GM19238 (cell line): ENCODE data around the gene ACVR2B.

Experiments used
- DNase-seq: peaks from one replicate; pipeline ENCODE4 v3.0.0; 2011; ENCODE audit warnings: low spot score; ENCODE audit not compliant: insufficient read length

Gene ACVR2B

DNA sequence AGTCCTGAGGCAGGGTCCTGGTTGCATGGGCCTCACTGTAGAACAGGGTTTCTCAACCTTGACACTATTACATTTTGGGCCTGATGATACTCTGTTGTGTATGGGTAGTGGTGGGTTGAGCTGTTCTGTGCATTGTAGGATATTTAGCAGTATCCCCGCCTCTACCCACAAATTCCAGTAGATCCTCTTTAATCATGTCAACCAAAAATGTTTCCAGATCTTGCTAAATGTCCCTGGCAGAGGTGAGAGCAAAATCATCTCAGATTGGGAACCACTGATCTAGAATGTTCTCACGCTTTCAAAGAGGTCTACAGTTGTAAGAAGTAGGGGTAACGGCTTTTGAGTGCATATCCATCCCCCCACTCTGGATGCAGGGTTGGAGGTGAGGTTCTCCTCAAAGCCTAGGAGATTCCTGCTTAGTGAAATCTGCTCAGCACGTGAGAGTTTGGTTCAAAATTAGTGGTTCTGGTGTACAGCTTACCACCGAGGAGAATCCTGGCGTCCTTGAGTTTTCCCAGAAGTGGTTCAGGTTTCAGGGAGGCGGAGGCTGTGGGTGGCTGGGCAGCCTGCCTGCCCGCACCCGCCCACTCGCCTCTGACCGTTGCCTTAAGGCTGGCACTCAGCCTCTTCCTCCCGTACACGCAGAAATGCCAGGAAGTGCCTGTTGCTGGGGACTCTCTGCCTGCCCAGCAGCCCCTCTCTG, 5.3 kb downstream of the ACVR2B start:
- DNase-seq = no peak

DNA sequence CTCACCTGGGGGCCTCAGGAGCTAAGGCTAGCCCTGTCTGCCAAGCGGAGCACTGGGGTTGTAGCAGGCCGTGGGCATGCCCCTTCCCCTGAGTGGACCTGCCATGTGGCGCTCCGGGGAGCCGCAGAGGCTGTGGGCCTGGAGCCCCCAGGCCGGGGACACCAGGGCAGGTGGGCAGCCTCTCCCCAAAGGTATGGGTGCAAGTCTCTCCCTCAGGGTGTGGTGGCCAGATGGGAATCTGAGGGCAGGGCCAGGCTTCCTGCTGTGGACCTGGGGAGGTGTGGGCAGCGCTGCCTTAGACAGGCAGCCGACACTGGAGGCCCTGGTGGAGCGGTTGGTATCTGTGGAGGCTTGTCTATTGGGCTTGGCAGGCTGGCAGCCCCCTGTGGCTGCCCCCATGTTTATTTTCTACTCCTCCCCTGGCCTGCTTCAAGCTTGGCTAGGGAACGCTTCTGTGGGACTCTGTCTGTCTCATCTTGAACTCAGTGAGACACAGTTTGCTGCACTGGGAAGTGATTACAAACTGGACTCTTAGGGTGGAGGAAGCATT, 5.9 kb downstream of the ACVR2B start:
- no peak for DNase-seq

DNA sequence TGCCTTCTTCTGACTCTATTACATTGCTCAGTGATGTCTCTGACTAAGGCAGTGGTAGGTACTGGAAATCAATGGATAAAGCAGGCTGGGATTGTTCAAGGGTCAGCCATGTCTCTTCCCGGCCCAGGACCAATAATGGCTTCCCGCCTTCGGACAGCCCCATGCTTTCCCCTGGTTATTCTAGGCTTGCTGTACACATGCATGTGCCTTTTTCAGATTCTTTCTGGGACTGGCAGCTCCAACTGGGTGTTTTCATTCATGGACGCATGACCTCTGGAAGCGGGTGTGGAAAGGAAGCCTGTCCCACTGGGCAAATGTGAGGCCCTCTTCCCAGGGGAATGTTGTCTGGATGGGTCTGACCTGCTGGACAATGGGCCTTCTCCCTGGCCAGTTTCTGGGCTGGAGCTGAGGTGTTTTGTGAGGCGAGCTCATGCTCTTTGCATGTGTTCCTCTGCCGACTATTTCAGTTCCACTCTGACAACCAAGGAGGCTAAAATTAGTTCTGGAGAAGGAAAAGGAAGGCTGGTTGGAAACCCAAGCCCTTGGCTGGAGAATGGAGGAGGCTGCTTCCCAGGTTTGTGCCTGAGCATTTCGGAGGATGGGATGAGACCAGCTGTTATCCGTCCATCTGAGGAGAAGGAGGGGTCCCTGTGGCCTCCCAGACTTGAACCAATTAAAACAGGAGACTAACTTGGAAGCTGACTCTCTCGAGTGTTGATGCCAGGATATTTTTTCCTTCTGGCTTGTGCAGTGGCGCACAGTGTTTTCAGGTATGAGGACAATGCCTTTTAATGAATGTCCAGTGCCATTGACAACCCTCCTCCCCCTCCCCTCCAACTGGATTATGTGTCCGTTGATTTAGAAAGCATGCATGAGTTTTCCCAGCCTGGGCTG, 6.9 kb downstream of the ACVR2B start:
- DNase-seq = no peak

DNA sequence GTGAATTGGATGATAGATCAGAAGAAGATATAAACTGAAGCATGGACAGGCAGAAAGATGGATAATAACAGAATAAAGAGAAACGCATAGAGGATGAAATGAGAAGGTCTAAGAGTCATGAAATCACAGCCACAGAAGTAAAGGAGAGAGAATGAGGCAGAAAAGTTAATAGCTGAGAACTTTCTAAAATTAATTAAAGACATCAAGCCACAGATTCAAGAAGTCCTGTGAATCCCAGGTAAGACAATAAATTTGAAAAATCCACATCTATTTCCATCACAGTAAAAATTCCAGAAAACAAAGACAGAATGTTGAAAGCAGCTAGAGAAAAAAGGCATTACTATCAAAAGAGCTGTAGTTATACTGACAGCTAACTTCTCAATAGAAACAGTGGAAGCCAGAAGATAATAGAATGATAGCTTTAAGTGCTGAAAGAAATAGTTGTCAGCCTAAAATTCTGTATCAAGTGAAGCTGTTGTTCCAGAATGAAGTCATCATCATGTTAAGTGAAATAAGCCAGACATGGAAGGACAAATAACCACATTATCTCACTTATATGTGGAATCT, 12.0 kb downstream of the ACVR2B start:
- DNase-seq = no peak

DNA sequence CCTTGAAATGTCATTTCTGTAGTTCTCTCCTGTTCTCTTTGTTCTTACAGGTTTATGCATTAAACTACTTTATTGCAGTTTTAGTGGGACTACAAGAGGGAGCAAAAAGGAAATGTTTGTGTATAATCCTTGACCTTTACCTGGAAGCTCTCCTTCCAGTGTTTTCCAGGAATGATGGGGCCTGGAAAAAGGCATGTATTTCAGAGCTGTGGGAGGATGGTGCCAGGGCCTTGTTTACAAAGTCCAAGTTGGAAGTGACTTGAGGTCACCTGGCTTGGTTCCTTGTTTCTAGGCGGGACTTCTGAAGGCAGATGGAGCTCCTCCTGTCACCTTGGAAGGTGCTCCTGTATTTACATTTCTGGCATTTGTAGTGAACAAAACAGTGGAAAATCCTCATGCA, 15.1 kb downstream of the ACVR2B start:
- no peak for DNase-seq

DNA sequence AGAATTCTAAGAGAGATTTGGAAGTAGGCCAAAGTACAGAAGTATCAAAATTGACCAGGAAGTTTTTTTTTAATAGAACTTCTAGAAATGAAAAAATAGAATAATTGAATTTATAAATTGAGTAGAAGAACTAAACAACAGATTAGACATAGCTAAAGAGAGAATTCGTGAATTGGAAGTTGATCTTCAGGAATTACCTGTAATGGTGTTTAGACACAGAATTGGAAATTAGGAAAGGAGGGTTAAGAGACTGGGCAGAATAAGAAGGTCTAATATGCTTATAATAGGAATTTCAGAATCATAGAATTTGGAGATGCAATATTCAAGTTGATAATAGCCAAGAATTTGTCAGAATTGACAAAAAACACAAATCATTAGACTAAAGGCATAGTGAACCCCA, 16.2 kb downstream of the ACVR2B start:
- DNase-seq = no peak

DNA sequence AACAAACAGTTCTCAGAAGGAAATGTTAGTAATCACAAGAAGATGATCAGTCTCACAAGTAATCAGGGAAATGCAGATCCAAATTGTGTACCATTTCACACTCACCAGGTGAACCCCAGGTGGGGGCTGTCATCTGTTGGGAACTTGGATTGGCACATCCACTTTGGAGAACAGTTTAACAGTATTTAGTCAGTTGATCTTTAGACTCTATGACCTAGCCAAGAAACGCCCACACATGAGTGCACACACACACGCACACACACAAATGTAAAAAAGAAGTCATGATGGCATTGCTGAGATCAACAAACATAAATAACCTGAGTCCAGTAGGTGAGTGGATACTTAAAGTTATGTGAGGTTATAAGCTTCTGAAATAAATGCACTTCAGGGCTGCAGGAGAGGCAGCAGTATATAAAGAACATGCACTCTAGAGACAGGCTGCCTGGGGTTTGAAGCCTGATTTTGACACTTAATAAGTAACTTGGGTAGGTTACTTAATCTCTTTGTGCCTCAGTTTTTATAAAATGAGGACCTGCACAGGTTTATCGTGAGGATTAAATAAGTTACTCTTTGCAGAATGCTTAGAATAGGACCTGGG, 17.7 kb downstream of the ACVR2B start:
- DNase-seq = no peak

DNA sequence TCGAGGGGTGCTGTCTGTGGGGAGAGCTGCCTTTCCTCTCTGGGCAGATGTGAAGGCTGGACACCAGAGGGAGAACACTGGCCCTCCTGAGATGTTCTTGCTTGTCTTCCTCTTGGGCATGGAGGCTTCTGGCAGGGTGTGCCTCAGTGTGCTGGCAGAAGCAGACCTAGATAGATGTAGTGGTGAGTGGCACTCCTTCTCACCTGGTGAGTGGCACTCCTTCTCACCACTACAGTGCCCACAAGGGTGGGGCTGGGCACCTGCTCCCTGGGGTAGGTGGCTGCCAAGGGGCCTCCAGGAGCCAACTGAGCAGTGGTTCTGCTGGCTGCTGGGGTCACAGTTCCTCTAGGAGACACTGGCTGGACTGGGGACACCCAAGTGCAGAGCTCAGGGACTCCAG, 18.7 kb downstream of the ACVR2B start:
- no peak for DNase-seq

DNA sequence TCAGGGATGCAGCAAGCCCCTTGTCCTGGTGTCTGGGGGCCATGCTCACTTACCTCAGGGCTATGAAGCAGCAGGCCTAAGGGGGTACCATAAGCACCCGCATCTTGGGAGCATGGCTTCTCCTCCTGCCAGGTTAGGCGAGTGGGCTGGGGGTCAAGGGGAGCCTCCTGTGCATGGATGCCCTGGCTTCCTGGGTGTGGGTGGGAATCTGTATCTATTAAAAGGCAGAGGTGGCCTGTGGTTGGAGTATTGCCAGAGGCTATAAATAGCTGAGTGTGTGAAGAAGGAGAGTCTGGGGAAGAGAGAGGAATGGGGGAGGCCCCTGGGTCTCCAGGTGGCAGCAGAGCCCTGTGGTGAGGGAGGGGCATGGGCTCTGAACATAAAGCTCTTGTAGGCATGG, 19.5 kb downstream of the ACVR2B start:
- DNase-seq = no peak

DNA sequence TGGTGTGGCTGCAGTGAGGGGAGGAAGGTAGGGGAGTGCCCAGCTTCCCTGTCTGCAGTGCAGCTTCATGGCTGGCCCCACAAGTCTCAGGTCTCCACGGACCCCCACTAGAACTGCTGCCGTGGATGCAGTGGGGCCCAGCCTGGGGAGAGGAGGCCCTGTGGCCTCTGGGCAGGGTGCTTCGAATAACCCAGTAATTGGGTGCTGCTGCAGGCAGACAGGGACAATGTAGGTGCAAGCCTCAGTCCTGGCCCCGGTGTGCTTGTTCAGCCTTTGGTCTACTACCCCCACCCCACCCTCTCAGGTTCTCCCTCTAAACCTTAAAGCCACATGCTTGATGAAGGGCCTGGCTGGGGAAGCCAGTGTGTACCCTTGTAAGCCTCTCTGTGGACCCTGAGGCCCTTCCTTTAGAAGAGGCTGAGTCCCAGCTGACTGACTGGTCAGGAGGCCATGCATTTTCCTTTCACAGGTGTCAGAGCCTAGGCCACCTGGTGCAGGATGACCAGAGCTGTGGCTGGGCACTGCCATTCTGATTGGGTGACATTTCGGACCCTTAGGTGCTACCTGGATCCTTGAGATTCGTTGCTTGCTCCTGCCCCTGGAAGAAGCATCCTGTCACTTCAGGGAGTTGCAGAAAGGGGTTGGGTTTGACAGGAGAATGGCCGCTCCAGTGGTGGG, 21.4 kb downstream of the ACVR2B start:
- no peak for DNase-seq

DNA sequence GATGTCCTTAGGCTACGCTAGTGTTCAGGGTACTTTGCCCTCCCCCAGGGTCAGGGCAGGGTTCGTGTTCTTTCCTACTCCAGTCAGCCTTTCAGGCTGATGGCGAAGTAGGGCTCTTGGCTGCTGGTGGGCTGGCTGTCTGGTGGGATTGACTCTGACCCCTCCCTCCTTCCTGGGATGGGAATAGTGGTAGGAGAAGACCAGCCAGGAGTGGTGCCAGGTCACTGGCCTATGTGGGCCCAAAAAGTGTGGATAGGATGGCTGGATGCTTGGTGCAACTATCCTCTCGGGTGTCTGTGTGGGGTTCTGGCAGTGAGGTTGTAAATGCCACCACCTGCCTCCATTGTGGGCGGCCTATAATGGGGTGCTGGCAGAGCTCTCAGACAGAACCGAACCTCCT, 22.0 kb downstream of the ACVR2B start:
- DNase-seq = no peak

DNA sequence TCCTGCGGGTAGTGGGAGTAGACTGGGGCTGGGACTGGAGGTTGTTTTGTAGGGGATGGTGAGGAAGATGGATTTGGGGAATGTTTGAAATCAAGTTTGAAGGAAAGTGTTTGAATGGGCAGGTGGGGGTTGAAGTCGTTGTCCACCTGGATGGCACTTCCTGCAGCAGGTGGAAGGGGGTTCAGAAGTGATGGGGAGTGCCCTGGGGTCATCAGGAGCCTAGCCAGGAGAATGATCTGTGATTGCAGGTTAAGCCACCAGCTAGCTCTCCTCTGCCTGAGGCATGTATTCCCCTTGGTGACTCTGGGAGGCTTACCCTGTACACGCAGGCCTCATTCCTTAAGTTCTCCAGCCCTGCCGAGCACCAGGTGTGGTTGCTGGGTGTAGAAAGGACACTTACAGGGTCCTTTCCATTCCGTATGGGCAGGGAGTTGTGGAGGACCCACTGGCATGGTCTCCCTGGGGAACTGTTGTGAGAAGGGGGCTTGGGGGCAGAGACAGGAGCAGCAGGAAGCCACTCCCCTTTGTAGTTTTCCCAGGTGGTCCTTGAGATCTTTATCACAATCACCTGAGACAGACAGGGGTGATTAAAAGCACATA, 22.6 kb downstream of the ACVR2B start:
- no peak for DNase-seq

DNA sequence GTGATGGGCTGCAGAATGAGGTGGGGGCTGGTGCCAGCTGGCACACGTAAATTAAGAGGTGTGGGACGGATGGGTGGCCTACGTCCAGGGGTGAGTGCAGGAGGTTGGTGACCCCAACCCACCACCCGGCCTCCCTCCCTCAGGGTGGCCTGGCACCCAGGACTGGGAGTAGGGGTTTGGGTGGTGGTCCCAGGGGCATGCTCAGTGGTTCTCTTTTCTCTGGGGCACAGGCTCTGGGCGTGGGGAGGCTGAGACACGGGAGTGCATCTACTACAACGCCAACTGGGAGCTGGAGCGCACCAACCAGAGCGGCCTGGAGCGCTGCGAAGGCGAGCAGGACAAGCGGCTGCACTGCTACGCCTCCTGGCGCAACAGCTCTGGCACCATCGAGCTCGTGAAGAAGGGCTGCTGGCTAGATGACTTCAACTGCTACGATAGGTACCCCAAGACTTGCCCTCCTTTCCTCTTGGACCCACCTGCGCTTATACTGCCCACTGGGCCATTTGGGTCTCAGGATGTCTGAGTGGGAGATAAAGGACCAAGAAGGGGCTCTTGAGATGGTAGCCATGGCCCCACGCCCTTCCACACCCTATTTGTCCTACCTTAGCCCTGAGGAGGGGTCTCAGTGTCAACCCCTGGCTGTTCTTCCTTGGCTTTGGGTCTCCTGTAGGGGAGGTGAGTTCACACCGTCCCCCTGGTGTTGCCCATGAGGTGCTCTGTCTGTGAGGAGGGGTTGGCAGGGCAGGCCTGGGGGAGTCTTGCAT, 23.5 kb downstream of the ACVR2B start:
- no peak for DNase-seq

DNA sequence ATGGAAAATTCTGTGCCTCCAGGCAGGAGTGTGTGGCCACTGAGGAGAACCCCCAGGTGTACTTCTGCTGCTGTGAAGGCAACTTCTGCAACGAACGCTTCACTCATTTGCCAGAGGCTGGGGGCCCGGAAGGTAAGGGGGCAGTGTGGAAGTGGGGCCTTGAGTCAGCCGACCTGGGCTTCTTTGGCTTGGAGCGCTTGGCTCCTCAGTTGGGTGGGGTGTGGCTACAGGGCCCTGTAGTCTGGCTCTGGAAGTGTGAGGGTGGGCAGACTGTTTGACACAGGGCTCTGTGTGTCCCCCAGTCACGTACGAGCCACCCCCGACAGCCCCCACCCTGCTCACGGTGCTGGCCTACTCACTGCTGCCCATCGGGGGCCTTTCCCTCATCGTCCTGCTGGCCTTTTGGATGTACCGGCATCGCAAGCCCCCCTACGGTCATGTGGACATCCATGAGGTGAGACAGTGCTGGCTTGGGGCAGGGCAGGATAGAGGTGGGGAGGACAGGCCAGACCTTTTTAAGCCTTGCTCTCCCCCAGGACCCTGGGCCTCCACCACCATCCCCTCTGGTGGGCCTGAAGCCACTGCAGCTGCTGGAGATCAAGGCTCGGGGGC, 24.3 kb downstream of the ACVR2B start:
- DNase-seq = no peak

DNA sequence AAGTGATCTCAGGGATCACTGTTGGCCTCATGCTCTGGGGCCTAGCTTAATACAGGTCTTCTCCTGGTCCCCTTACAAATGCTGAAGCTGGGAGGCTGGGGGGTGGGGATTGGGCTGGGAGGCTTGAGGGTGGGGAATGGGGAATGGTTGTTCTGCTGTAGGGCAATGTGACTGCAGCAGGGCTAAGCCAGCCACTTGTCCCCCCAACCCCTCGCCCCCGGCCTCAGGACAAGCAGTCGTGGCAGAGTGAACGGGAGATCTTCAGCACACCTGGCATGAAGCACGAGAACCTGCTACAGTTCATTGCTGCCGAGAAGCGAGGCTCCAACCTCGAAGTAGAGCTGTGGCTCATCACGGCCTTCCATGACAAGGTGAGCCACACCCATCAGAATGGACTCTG, 25.2 kb downstream of the ACVR2B start:
- no peak for DNase-seq

DNA sequence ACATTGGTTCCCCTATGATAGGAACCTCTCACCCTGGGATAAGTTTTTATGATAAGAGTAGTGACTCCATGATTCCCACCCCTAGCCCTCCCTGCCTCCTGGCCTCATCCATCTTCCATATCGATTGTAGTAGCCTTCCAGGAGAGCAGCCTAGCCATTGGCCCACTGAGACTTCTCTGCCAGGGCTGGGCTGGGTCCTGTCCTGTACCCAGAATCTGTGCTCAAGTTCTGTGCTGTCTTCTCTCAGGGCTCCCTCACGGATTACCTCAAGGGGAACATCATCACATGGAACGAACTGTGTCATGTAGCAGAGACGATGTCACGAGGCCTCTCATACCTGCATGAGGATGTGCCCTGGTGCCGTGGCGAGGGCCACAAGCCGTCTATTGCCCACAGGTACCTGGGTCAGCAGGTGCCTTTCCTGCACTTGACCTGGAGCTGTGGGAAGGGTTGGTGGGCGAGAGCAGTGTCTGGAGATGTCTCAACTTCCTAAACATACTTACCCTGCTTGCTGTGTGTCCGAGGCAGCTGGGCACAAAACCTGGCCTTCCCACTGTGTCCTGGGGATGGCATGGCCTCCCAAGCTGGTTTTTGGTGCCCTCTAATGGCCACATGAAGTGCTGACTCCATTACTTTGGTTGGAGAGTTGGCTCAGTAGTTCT, 25.9 kb downstream of the ACVR2B start:
- peak; percentile 56 for DNase-seq

DNA sequence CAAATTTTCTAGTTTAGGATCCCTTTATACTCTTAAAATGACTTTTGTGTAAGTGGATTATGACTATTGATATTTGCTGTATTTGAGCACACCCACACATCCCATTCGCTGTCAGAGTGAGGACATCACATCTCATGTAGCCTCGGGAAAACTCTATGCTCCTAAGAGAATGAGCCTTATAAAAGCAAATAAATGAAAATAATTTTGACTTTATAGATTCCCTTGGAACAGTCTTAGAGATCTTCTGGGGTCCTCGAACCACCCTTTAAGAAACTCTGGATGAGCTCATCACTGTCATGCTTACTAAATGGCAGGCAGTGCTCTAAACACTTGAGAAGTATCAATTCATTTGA, 26.4 kb downstream of the ACVR2B start:
- DNase-seq = no peak

DNA sequence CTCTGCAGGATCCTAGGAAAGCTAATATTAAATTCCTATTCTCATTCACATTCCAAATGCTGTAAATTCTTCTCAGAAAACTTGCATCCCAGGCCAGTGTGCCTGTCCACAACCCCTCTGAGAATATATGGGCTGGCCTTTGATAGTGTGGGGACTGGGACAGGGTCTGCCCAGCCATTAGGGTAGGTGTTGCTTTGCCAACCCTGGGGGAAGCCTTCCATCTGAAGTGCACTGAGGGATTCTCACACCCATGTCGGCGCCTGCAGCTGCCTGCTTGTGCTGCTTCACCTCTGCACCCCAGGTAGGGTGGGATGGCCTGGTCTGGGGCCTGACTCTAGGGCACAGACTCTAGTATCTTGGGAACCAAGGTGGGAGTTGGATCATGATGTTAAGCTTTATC, 27.2 kb downstream of the ACVR2B start:
- no peak for DNase-seq

DNA sequence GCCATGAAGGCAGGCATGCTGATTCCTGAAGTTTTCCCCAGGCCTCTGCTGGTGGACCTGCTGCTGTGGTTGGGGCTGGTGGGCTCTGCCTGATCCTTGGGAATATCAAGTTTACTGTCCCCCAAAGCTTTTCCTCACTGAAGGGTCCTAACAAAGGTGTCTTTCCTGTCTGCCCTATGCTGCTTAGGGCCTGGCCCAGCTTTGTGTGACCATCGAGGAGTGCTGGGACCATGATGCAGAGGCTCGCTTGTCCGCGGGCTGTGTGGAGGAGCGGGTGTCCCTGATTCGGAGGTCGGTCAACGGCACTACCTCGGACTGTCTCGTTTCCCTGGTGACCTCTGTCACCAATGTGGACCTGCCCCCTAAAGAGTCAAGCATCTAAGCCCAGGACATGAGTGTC, 29.3 kb downstream of the ACVR2B start:
- DNase-seq = no peak
